NCI-H128 (cell line): ENCODE measurements around the gene OR10AD1.
A peak's percentile ranks its signal among the peaks of the same experiment; 100 is the strongest.

Experiments
- DNase-seq: peaks from one replicate; lab custom pipeline; 2025; ENCODE audit not compliant: unreplicated experiment; lab: John Stamatoyannopoulos, UW

Gene OR10AD1

GRCh38 chr12:48192861-48193260, 10.2 kb downstream of the OR10AD1 start:
- no peak for DNase-seq

GRCh38 chr12:48191096-48191495, 12.0 kb downstream of the OR10AD1 start:
- DNase-seq: no peak

DNA sequence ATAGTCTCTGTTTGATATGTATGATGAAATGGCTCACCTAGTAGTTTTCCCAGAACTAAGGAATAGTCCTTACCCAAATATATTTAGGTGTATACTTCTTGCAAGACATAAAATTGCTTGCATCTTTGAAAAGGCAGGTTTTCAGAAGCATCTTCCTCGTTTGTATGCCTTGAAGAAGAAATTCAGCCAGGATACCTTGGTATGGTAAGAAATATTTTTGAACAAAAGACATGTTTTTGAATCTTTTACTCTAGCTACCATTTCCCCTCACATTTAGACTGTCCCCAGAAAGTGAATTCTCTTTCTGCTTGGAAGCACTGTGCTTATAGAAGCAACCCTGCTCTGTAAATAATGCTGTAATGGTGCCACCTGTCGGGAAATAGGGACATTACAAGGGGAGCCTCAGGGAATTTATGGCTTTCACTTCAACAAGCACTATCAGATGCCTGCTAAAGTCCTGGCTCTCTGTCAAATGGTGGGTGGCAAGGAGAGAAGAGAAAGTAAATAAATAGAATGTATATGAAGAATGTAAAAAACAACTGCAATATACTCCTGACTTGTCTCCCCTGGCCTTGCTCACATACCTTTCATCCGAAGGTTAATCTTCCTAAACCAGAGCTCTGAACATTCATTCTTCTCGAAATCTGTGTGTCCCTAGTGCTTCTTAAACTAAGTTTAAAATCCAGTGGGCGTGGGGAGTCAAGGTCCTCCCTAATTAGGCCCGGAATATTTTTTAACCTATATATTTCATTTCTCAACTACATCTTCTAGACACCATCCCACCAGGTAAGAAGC, 13.6 kb downstream of the OR10AD1 start:
- DNase-seq: peak; percentile 69

GRCh38 chr12:48187916-48188695, 15.0 kb downstream of the OR10AD1 start:
- no peak for DNase-seq

- no peak for DNase-seq
Observed at GRCh38 chr12:48185181-48185919, 17.7 kb downstream of the OR10AD1 start.

DNA sequence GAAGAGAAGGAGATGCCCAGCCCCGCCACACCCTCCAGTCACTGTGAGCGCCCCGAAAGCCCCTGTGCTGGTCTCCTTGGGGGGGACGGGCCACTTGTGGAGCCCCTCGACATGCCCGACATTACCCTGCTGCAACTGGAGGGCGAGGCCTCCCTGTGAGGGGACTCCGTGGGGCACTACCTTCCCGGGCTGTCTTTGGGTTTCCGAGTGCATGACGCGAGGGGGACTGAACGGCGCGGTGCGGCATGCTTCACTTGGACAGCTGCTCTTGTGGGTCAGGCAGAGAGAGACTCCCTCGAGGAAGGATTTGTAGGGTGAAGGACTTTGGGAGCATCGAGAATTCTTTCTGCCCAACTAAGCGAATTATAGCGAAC, 18.6 kb downstream of the OR10AD1 start:
- no peak for DNase-seq

- no peak for DNase-seq
Observed at GRCh38 chr12:48183876-48184548, 19.1 kb downstream of the OR10AD1 start.

GRCh38 chr12:48183091-48183875, 19.8 kb downstream of the OR10AD1 start, which contains the start of gene CCDC184:
Gene CCDC184 (plus strand): TSS chr12:48183644. CDS start chr12:48184123, 479 bp downstream.
- peak; percentile 74 for DNase-seq

DNA sequence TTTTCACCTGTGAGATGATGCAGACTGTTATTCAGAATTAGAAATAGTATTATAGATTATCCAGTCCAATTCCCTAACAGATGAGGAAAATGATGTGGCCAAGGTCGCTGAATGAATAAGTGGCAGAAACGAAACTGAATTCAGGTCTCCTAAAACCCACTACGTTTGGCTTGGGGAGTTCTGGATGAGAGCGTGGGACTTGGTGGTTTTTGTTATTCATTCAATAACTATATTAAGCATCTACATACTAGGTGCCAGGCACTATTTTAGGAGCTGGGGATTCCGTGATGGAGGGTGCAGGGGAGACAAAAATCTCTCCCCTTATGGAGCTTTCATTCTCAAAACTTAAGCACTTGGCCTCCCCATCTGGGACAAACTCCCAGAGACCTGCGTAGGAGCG, 20.5 kb downstream of the OR10AD1 start:
- no peak for DNase-seq

- no peak for DNase-seq
Observed at GRCh38 chr12:48180857-48181495, 22.1 kb downstream of the OR10AD1 start.

DNA sequence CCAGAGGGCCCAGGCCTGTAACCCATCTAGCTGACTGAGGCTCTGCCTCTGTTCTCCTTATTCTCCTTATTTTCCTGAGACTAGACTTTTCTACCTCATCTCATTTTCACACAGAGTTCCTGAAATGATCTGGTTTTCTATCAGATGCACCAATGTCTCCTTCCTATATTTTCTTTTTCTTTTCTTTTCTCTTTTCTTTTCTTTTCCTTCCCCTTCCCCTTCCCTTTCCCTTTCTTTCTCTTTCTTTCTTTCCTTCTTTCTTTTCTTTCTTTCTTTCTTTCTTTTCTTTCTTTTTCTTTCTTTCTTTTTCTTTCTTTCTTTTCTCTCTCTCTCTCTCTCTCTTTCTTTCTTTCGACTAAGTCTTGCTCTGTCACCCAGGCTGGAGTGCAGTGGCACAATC, 22.7 kb downstream of the OR10AD1 start:
- no peak for DNase-seq

GRCh38 chr12:48179466-48179865, 23.6 kb downstream of the OR10AD1 start:
- DNase-seq: no peak

DNA sequence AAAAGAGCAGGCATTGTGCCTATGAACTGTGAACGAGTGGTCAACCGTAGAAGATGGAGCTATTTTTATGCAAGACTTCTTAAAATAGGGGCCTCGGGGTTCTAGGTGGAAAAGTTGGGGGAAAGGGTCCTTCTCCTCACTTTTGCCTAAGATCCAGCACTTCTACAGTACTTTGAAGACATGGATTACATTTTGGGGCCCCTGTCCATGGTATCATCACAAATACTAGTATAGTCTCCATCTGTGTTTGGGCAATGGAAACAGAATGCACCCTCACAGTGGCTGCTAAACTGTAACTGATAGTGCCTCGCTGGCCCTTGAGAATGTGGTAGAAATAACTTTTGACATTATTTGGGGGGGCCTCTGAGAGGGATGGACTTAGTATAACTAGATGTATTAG, 25.1 kb downstream of the OR10AD1 start:
- no peak for DNase-seq

GRCh38 chr12:48176417-48176751, 26.7 kb downstream of the OR10AD1 start:
- no peak for DNase-seq

- DNase-seq: no peak
Observed at GRCh38 chr12:48175613-48176416, 27.3 kb downstream of the OR10AD1 start.

GRCh38 chr12:48169011-48169410, 34.1 kb downstream of the OR10AD1 start:
- no peak for DNase-seq

DNA sequence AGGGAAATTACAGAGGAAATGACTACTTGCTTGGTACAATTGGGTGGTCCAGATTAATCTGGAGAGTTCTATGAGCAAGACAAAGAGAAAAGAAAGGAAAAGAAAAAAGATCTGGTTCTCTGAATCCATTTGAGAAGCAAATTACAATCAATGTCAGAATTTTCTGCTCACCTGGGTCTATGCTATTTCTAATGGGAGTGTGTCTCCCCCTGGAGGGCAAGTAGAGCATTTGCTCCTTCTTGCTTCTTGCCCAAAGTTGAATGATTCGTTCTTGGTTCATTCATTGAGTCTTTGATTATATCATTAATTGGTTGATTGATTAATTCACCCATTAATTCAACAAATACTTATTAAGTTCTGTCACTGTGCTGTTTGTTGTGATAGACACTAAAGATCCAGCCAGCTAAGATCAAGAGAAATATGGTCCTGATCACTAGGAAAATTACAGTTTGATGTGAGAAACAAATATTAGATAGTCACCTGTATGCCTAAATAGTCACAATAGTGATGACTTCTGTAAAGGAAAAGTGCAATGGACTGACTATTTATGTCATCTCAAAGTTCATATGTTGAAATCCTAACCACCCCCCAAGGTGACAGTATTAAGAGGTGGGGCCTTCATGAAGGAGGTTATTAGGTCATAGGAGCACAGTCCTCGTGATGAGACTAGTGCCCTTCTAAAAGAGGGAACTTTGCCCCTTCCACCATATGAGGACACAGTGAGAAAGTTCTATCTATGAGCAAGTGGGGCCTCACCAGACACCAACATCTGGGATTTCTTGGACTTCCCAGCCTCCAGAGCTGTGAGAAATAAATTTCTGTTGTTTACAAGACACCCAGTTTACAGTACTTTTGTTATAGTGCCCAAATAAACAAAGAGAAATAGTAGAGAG, 37.8 kb downstream of the OR10AD1 start:
- peak; percentile 33 for DNase-seq

- no peak for DNase-seq
Observed at GRCh38 chr12:48164451-48164850, 38.6 kb downstream of the OR10AD1 start.
